LNCAP (cell line): ENCODE results near the gene HES3.

ENCODE experiments used
- CTCF ChIP-seq: fragments of 450-650 bp; IDR thresholded peaks from 2 replicates; pipeline ENCODE4 v1.5.1; 2017; ENCODE audit warnings: mild to moderate bottlenecking

HES3 gene

GRCh38 chr1:6223617-6224016 lies 20.4 kb upstream of the HES3 start:
- TF ChIP-seq CTCF, result no peak

GRCh38 chr1:6224718-6225117 lies 19.3 kb upstream of the HES3 start:
- TF ChIP-seq CTCF, result no peak

- no peak for TF ChIP-seq CTCF
Measured at GRCh38 chr1:6225651-6226050, 18.3 kb upstream of the HES3 start.

- no peak for TF ChIP-seq CTCF
Measured at GRCh38 chr1:6233376-6233775, 10.6 kb upstream of the HES3 start.

GRCh38 chr1:6234502-6235295 lies 9.3 kb upstream of the HES3 start:
- TF ChIP-seq CTCF, result no peak

- TF ChIP-seq CTCF, result no peak
Measured at GRCh38 chr1:6235296-6235677, 8.7 kb upstream of the HES3 start.

GRCh38 chr1:6237093-6237492 lies 6.9 kb upstream of the HES3 start:
- TF ChIP-seq CTCF, result no peak
